ENCODE measurements around the gene FBXL13. TPM values are rescaled to one million over a fixed set of nuclear protein-coding genes. Genes with fewer than 3 reads are reported as not detected.
"Not testable (repeated sequence)": the region's sequence is repeated elsewhere in the genome, so short reads cannot be mapped to it uniquely, and the experiment has no call there.

The FBXL13 gene
- total RNA-seq, 1 donor from 2014 or later: 2.5 TPM

GRCh38 chr7:103079836-103080235, 5.2 kb upstream of the FBXL13 start:
- no peak for DNase-seq (ENCODE audit: low spot score)

- DNase-seq (ENCODE audit: low spot score): not testable (repeated sequence)
These were observed 3.6 kb upstream of the FBXL13 start for GRCh38 chr7:103078226-103078625.

GRCh38 chr7:103077318-103077717, 2.7 kb upstream of the FBXL13 start:
- no peak for DNase-seq (ENCODE audit: low spot score)

GRCh38 chr7:103076764-103077163, 2.2 kb upstream of the FBXL13 start:
- no peak for DNase-seq (ENCODE audit: low spot score)

GRCh38 chr7:103075337-103075918, 832 bp upstream of the FBXL13 start:
- peak; percentile 18 for DNase-seq (ENCODE audit: low spot score)

GRCh38 chr7:103073989-103074518, 542 bp downstream of the FBXL13 start:
- DNase-seq (ENCODE audit: low spot score): peak; percentile 15

- no peak for DNase-seq (ENCODE audit: low spot score)
These were observed 3.6 kb downstream of the FBXL13 start for GRCh38 chr7:103071000-103071399.

- no peak for DNase-seq (ENCODE audit: low spot score)
These were observed 5.9 kb downstream of the FBXL13 start for GRCh38 chr7:103068414-103069403.

- no peak for DNase-seq (ENCODE audit: low spot score)
These were observed 8.9 kb downstream of the FBXL13 start for GRCh38 chr7:103065667-103066066.

- no peak for DNase-seq (ENCODE audit: low spot score)
These were observed 10.7 kb downstream of the FBXL13 start for GRCh38 chr7:103063895-103064294.

GRCh38 chr7:103059471-103059870, 15.1 kb downstream of the FBXL13 start:
- DNase-seq (ENCODE audit: low spot score): no peak

GRCh38 chr7:103058122-103058521, 16.5 kb downstream of the FBXL13 start:
- no peak for DNase-seq (ENCODE audit: low spot score)

- DNase-seq (ENCODE audit: low spot score): not testable (repeated sequence)
These were observed 18.6 kb downstream of the FBXL13 start for GRCh38 chr7:103056006-103056405.

GRCh38 chr7:103051519-103051918, 23.1 kb downstream of the FBXL13 start:
- no peak for DNase-seq (ENCODE audit: low spot score)

- no peak for DNase-seq (ENCODE audit: low spot score)
These were observed 25.8 kb downstream of the FBXL13 start for GRCh38 chr7:103048833-103049232.

GRCh38 chr7:103041815-103042214, 32.8 kb downstream of the FBXL13 start:
- not testable (repeated sequence) for DNase-seq (ENCODE audit: low spot score)

GRCh38 chr7:103037823-103038739, 36.5 kb downstream of the FBXL13 start:
- DNase-seq (ENCODE audit: low spot score): peak; percentile 86

- DNase-seq (ENCODE audit: low spot score): no peak
These were observed 37.1 kb downstream of the FBXL13 start for GRCh38 chr7:103037476-103037822.

GRCh38 chr7:103034318-103034717, 40.3 kb downstream of the FBXL13 start:
- DNase-seq (ENCODE audit: low spot score): not testable (repeated sequence)

- no peak for DNase-seq (ENCODE audit: low spot score)
These were observed 42.8 kb downstream of the FBXL13 start for GRCh38 chr7:103031781-103032180.

GRCh38 chr7:103031024-103031423, 43.6 kb downstream of the FBXL13 start:
- DNase-seq (ENCODE audit: low spot score): no peak

- no peak for DNase-seq (ENCODE audit: low spot score)
These were observed 49.3 kb downstream of the FBXL13 start for GRCh38 chr7:103025341-103025740.
